ENCODE results near the gene C1QTNF12.
"Not testable (repeated sequence)": the region's sequence is repeated elsewhere in the genome, so short reads cannot be mapped to it uniquely, and the experiment has no call there.

C1QTNF12 gene

DNA sequence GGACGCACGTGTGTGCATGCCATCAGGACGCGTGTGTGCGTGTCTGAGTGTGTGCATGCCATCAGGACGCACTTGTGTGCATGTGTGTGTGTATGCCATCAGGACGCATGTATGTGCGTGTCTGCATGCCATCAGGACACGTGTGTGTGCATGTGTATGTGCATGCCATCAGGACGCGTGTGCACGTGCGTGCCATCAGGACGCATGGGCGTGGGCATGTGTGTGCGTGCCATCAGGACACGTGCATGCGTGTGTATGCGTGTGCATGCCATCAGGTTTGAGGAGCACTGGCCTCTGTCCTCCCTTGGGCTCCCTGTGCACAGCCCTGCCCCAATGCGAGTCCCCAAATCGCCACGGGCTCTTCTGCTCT, 12.6 kb upstream of the C1QTNF12 start:
- DNase-seq, result no peak

DNA sequence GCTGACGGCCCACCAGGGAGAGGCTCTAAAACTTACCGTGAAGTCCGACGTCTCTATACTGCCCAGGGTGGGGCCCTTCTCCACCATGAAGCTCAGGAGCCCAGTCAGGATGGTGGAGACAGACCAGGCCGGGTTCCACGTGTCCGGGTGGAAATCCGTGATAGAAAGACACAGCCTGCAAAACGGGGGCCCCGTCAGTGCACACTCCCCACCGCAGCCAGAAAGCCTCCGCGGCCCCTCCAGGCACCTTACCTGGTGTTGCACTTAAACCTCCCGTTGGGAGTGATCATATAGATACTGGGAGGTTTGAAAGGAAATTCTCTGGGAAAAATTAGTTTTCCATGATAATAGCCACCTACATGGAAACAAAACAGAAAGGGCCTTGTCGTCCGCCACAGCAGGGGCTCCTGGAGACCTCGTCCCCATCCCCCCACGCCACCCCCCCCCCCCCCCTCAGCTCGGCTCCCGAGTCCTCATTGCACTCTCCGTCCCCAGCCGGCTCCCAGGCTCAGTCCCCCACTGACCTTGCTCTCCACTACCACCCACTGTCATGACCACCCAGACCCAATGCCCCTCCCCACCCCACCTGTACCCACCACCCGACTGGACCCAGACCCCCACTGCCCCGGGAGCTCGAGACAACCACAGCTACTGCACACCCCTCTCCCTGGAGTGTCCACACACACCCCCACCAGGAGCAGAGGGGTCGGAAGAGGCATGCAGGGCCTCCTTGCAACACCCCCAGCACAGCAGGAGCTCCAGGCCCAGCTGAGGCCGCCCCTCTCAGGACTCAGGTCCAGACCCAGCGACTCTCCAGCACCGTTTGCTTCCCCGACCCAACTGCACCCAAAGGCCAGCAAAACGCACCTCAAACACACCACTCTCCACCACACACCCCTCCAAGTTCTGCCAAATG, 10.7 kb upstream of the C1QTNF12 start:
- no peak for DNase-seq

DNA sequence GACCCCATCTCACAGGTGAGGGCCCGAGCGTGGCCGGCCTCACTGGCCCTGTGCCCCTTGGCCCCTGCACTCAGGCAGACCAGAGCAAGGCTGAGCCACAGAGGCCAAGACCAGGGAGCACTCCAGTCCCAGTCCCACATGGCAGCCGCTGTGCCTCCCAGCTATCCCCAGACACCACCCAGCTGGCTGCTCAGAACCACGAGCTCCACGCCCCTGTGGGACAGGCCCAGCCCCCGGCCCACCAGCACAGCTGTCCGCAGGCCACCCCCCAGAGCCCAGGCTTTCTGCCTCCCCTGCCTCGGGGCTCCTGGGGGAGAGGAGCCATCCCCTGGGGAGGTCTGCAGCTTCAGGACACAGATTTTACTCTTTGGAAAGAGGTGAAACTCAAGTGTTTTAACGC, 9.1 kb upstream of the C1QTNF12 start:
- no peak for DNase-seq

DNA sequence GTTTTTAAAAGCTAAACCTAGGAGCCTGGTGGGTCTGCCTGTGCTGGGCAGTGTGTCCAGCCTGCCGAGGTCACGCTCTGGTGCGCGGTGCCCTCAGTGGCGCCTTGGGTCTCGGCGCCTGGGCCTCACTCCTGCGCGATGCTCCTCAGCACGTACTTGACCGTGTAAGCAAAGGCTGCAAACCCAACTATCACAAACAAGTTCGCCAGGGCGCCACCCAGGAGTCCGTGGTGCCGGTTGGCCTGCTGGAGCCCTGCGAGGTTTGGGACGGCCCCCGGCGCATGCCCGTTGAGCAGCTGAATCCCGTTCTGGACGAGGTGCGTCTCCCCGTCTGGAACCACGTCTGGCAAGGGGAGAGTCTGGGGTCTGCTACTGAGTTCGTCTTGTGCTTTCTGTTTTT, 8.6 kb upstream of the C1QTNF12 start:
- no peak for DNase-seq

DNA sequence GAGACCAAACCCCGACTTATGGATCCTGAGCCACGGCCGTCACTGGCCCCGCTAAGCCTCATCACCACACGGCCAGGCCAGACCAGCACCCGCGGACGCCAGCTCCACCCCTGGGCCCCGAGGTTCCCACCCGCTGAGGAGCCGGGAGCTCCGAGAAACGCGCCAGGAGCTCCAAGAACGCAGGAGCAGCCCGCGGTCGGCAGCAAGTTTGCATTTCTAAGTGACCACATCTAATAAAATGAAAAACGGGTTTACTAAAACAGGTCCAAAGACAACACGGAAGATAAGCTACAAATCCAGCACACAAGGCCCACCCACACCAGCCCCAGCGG, 8.1 kb upstream of the C1QTNF12 start:
- DNase-seq, result no peak

DNA sequence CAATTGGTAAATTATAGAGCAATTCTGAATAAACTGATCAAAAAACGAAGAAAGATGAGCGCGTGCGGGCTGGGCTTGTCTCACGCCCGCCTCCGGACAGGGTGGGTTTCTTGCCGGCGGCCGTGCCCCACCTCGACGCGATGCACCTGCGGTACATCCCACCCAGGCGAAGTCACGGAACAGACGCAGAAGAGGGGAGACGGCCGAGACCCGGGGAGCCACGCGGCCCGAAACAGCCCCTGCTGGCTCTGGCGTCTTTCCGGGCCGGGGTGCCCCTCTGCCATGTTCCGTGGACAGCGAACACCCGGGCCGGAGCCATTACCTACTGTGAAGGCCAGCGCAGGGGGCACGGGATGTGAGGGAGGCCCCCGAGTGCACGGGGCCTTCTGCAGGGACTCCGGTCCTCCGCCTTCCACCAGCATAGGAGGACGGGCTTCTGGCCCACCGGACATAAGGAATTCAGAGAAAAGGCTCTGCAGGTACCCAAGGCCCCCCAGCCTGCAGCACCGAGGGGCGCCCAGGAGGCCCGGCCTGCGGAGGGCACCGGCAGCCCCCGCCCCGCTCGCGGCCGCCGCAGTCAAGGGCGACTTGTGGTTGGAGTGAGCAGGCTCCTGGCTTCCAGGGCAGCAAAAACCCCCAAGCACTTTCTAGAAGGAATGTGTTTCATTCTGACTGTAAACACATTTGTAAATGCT, 7.6 kb upstream of the C1QTNF12 start:
- DNase-seq, result no peak

DNA sequence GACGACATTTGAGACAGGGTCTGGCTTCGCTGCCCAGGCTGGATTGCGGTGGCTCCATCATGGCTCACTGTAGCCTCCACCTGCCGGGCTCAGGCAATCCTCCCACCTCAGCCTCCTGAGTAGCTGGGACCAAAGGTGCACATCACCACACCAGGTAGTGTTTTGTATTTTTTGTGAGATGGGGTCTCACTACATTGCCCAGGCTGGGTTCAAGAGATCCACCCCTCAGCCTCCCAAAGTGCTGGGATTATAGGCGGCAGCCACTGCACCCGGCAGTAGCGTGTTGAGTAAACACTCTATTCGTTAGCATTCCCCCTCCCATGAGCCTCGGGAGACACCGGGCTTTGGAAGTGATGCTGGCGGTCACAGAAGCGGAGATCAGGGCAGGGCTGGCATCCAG, 6.8 kb upstream of the C1QTNF12 start:
- no peak for DNase-seq

DNA sequence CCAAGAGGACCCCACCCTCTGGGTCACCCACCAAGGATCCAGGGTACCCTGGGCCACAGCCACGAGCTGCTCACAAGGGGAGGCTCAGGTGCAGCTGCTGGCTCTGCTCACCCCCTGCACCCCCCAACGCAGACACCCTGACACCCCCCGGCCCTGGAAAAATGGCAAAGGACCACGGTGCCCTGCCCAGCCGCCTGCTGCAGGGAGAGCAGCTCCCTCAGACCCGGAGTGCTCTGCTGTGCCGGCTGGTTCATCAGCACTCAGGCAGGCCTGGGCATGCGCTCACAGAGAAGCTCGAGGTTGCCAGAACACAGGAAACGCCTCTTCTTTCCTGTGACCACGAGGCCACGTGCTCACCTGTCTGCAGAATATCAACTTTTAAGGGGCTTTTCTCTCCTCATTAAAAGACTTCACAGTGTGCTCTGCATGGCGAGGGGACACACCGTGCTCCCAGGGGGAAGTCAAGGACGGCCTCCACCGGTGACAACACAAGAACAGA, 4.3 kb upstream of the C1QTNF12 start:
- DNase-seq, result no peak

DNA sequence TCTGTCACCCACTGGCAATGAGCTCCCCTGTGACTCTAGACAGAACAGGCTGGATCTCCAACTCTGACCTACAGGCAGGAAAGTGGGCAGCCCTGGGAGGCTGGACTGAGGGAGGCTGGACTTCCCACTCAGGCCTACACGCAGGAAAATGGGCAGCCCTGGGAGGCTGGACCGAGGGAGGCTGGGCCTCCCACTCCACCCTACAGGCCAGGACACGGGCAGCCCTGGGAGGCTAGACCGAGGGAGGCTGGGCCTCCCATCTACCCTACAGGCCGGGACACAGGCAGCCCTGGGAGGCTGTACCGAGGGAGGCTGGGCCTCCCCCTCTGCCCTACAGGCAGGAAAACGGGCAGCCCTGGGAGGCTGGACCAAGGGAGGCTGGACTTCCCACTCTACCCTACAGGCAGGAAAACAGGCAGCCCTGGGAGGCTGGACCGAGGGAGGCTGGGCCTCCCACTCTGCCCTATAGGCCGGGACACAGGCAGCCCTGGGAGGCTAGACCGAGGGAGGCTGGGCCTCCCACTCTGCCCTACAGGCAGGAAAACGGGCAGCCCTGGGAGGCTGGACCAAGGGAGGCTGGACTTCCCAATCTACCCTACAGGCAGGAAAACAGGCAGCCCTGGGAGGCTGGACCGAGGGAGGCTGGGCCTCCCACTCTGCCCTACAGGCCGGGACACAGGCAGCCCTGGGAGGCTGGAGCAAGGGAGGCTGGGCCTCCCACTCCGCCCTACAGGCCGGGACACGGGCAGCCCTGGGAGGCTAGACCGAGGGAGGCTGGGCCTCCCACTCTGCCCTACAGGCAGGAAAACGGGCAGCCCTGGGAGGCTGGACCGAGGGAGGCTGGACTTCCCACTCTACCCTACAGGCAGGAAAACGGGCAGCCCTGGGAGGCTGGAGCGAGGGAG, 1.7 kb upstream of the C1QTNF12 start:
- DNase-seq, result not testable (repeated sequence)

DNA sequence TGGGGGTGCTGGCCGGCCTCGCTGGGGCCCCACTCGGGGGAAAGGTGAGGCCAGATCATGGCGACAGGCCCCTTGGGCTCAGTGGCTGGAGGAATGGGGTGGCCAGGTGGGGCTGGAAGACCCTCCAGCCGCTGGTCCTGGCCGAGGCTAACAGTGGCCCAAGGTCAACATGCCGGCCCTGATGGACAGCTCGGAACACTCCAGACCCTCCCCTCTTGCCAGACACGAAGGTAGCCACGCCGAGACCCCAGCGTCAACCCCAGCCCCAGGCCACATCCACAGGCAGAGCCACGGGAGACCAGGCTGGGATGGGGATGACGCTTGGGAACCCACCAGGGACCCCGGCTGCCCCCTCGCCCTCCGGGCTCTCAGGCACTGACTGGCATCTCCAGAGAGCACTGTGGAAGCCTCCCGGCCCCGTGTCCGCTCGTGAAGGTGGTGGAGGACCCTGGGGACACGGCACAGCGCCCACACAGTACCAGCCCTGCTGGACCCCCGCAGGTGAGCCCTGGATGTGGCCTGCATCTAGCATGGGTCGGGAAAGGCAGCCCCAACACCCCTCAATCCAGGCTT, 905 bp upstream of the C1QTNF12 start:
- DNase-seq, result no peak

DNA sequence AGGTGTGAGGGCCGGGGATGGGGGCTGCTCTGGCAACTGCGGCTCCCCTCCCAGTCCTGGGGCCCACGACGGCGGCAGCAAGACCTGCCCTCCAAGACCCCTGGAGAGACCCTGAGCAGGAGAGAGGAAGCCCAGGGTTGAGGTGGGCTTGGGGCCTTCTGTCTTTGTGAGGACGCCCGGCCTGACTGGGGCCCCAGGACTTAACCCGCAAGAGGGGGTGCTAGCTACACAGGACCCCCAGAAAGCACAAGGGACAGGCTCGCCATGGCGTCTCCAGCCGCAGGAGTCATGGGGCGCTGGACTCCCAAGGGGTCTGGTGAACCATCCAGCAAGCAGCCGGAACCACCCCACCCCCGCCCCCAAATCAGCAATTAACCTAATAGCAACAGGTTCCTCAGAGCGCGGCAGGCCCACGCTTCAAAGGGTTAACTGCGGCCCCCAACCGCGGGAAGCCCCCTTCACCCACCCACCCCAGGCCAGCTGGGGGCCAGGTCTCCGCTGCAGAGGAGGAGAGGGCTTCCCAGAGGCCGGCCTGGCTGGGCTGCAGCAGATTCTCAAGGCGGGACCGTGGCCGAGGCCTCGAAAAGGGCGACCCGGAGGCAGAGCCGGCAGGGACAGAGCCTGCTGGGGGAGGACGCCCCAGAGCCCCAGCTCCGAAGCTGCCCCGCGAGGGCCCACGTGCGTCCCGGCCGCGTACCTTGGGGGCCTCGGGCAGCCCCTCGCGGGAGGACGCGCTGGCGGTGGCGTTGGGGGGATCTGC, 525 bp downstream of the C1QTNF12 start:
- DNase-seq, result no peak

DNA sequence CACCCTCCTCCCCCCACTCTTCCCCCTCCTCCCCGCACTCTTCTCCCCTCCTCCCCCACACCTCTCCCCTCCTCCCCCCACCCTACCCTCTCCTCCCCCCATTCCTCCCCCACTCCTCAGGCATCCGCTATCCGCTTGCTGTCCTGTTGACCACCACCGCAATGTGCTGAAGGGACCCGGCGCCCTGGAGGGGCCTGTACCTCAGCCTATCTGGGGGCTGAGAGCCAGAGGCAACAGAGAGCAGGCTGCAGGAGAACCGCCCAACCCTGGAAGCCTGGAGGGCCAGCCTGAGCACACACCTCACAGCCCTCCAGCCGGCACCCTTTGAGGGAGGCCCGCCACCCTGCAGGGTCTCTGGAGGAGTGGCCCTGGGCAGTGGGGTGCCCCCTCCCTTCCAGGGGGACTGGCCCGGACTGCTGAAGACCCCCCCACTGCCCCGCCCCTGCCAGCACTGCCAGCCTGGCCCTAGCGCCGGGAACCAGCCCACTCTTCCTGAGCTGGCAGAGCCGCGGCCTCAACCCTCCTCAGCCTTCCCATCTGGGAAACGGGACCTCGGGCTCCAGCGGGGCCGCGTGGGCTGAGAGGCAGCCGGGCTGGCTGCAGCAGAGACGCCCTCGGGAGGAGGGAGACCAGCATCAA, 1.2 kb downstream of the C1QTNF12 start:
- DNase-seq, result no peak

DNA sequence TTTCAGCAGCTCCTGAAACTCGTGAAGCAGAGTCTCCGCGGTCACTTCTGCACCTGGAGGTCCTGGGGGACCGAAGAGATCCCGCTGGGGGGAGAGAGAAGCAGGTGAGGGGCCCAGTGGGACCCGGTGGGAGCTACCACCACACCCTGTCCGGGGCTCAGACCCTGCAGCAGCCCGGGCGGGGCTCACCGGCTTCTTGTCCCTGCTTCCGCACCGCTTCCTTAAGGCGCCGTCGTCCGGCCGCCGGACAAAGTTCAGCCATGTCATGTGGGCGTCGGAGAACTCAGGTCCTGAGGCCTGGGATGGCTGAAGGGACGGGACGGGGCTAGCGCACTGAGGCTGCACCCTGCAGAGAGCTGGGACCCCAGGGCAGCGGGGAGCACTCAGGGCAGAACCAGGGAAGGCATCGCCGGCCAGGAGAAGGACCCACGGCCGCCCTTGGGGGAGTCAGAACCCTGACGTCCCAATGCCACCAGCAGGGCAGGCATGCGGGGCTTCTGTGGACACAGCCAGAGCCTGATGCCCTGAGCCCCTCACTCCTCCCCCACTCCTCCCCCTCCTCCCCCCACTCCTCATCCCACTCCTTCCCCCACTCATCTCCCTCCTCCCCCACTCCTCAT, 2.2 kb downstream of the C1QTNF12 start:
- no peak for DNase-seq

DNA sequence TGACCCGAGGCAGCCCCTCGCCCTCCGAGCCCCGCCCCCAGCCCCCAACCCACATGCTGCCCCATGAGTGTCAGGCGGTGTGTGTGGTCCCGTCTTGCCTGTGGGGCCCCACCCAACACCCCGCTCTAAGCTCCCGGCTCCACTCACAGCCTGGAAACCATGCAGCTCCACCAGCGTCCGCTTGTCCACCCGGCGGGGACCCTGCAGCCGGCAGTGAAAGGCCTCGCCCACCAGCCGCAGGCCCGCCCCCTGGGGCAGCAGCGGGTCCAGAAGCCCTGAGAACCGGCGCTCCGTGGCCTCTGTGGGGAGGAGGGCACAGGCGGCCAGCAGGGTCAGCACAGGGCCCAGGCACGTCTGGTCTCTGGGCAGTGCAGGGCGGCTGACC, 2.7 kb downstream of the C1QTNF12 start:
- DNase-seq, result no peak

DNA sequence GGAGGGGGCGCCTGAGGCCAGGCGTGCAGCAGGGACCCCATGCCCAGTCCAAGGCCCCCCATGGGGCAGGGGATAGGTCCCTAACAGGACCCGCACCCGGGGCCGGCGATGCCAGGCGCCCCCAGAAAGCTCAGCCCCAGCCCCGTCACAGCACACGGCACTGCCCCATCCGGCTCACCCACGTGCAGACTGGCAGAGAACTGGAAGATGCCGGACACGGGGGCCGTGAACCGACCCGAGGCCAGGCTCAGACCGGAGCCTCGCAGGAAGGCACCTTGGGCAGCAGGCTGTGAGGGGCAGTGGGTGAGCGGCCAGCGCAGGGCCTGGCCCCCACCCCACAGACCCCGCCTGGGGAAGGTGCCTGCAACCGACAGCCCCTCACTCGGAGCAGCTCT, 3.3 kb downstream of the C1QTNF12 start:
- DNase-seq, result no peak

DNA sequence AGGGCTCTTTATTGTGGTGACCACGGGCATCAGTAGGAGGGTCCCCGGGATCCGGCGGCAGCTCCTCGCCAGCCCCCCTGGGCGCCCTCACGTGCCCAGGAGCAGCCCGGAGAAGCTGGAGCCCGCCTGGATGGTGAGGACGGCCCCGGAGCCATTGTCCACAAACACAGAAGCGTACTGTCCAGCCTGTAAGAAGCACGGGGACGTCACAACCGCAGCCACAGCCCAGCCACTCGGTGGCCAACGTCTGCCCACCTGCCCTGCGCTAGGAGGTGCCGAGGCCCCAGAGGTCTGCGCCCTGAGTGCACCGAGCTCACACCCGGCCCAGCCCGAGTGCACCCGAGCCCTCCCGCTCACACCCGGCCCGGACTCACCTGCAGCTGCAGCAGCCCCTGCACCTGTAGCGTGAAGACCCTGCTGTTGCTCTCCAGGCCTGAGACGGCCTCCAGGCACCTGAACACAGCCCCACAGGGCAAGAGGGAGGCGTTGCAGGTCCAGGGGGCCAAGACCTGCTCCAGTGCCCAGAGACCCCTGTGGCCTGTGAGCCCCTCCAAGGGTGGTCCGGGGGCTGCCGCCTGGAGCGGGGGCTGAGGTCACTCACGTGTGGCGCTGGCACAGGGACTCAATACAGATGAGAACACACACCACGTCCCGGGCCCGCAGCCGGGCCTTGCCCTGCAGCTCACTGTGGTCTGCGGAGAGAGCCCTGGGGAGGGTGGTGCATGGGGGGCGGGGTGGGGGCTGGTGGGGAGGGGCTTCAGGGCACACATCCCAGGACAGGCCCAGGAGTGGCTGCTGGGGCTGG, 3.9 kb downstream of the C1QTNF12 start:
- no peak for DNase-seq

DNA sequence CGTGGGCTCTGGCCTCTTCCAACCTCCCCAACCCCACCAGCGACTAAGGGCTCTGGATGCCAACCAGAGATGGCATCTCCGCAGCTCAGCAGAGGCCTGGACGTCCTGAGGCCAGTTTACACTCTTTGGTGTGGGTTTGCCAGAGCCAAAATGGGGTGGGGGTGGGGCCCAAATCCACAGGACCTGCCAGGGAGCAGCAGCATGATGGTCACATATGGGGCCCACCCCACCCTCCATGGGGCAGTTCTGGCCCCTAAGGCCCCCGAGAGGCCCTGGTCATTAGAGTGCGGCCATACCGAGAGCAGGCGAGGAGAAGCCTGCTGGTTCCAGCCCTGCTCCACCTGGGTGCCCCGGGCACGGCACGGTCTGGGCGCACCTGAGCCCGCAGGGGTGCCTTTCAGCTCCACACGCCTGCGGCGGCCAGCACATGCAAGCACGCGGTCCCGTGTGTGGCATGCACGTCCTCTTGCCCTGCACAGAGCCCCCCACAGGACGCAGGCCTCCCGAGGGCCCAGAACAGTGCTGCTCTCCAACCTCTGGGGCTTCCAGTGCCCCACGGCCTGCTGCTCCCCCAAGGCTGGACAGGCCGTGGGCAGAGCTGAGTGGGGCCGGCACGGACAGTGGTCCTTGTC, 4.8 kb downstream of the C1QTNF12 start:
- no peak for DNase-seq

DNA sequence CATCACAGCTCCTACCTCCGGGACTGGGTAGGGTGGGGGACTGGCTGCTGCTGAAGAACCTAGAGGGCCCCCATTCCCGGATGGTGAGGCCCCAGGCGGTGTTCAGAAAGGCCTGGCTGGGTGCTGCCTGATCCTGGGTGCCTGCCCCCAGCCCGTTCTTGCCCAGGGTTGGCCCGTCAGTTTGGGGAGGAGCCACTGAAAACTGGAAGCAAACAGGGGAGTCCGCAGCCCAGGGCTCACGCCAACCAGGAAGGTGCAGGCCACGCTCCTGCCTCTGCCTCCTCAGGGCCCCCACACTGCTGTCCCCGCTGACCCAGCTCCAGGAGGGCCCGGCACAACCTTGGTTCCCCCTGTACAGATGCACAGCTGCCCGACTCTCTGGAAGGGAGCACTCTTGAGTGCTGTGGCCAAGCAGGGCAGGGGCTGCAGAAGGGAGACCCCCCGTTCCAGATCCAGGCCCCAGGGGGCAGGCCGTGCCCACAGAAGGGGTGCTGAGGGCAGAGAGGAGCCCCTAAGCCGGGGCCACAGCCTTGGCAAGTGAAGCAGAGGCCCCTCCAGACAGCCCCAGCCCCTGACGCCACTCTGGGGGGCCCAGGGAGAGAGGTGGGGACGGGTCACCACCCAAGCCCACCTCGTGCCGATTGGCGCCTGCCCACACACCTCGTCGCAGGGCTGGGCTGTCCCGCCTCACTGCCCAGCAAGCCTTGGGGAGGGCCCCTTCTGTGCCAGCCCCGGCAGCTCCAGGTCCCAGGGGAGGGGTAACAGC, 5.5 kb downstream of the C1QTNF12 start:
- no peak for DNase-seq

DNA sequence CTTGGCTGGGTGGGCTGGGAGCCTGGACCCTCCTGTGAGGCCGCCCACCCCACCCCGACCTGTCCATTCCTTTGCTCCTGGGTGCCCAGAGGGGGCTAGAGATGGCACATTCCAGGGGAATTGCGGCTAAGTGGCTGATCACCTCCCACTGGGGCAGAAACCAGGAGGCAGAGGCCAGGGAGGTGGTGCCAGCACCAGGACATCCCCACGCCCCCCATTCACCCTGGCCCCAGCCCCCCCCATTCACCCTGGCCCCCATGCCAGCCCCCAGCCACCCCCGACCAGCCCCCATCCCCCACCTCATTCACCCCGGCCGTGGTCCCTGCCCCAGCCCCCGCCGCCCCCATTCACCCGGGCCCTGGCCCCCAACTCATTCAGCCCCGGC, 6.2 kb downstream of the C1QTNF12 start:
- DNase-seq, result no peak

Data from NCI-H2029 treated with DMSO at 0.1 percent for 48 hours (cell line).